ENCODE data around the gene PRICKLE2.

Gene PRICKLE2

GRCh38 chr3:64218746-64219145, 6.5 kb downstream of the PRICKLE2 start:
- DNase-seq = no peak
- ATAC-seq = no peak

DNA sequence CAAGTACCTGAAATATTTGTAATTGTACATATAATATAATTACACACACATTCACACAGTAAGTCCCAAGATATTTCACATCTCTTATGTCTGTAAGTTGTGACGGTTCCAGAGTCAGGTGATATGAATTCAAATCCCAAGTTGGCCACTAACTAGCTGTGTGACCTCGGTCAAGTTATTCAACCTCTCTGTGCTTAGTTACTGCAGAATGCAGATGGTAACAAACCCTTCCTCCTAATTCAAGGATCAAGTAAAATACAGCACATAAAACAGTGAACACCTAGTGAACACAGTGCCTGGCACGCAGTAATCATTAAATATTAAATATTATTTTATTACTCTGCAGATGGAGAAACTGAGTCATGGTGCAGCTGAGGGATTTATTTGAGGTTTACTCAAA, 6.9 kb downstream of the PRICKLE2 start:
- ATAC-seq (no peak), DNase-seq (no peak)

- DNase-seq (no peak), ATAC-seq (no peak)
Observed at GRCh38 chr3:64216274-64217147, 8.8 kb downstream of the PRICKLE2 start.

DNA sequence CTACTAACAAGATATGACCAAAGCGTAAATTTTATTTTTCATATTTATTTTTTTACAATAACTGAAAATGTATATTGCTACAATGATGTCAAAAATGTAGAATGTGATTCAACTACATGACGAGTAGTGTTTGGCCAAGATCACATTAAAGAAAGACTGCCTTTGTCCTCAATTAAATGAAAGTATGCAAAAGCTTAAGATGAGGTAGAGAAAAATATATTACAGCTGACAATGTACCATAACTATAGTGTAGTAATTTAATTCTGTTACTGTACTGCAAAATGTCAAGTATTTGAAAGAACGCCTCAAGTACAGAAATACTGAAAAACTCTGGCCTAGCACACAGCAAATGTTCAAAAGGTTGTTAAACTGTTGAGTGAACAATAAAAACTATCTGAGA, 9.7 kb downstream of the PRICKLE2 start:
- ATAC-seq (no peak), DNase-seq (no peak)

DNA sequence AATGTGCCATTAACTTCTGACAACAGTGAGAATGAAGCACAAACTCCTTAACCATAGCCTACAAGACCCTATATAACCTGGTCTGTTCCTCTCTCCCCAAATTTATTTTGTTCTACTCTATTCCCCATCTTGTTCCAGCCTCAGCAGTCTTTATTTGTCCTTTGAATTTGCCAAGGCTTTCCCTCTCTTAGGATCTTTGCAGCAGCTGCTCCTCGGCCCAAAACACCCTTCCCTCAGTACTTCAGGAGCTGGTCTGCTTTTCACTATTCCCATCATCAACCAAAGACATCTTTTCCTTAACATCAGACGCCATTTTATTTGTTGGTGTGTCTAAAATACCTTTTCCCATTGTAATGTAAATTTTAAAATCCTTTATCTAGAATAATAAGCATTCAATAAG, 10.2 kb downstream of the PRICKLE2 start:
- ATAC-seq = no peak

GRCh38 chr3:64214381-64215018, 10.8 kb downstream of the PRICKLE2 start:
- ATAC-seq (no peak), DNase-seq (no peak)

More for the DNA sequence above, 10.2 kb downstream of the PRICKLE2 start:
- DNase-seq = no peak

DNA sequence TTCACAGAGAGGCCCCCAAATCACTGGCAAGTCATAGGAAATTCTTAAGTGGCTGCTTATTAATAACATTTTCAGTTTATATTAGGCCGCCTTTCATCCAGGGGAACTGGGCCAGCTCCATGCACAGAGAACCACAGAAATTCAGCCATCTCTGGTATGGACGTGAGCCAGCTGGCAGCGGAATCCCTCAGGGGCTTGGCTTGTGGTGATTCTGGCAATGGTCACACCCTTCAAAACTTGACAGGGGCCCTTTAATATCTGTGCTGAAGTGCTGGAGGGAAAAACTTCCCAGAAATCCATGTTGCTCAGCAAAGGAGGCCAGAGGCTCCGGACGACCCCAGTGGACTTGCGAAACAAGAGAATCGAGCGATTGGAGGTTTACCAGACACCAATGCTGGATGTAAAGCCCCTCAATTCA, 11.3 kb downstream of the PRICKLE2 start:
- DNase-seq (no peak), ATAC-seq (no peak)

GRCh38 chr3:64213224-64213878, 11.9 kb downstream of the PRICKLE2 start:
- ATAC-seq (no peak), DNase-seq (no peak)

DNA sequence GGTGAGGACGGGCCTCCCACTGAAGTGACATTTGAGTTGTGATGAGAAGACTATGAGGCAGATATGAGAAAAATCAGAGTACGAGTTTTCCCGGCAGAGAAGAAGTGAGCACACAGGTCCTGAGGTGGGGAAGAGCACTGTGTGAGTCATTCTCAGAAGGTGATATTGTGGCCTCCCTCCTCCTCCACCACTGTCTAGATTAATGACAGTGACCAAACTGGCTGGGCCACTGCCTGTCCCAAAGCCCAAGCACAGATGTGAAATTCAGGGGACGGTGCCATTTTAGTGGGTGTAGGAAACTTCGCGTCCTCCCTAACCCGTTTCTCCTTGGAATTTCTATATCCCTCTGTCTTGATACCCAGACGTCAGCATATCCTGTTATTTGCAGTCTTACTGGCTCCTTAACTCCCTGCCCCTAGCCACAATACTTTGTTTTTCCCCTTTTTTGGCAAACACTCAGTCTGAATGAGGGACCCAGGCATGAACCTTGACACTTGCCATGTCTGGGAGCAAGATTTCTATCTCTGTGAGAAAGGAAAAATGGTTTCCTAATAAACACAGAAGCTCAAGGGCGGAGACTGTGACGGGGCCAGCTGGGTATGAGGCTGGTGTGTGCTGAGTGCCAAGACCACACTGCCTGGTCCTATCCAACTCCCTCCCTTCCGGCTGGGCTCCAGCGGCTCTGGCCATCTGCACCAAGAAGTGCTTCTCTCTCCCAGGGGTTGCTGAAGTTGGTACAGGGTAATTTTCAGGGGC, 15.2 kb downstream of the PRICKLE2 start:
- ATAC-seq (no peak), DNase-seq (no peak)

GRCh38 chr3:64207289-64208080, 17.8 kb downstream of the PRICKLE2 start:
- no peak for DNase-seq
- no peak for ATAC-seq

- no peak for DNase-seq
- ATAC-seq = no peak
Observed at GRCh38 chr3:64203969-64204908, 21.0 kb downstream of the PRICKLE2 start.

GRCh38 chr3:64203216-64203615, 22.1 kb downstream of the PRICKLE2 start:
- ATAC-seq = no peak

GRCh38 chr3:64199932-64200331, 25.3 kb downstream of the PRICKLE2 start:
- ATAC-seq (no peak), DNase-seq (no peak)

More at GRCh38 chr3:64203216-64203615, 22.1 kb downstream of the PRICKLE2 start:
- no peak for DNase-seq

GRCh38 chr3:64196236-64196929, 28.9 kb downstream of the PRICKLE2 start:
- DNase-seq (no peak), ATAC-seq (no peak)

GRCh38 chr3:64195789-64196188, 29.5 kb downstream of the PRICKLE2 start:
- no peak for DNase-seq
- no peak for ATAC-seq

GRCh38 chr3:64191822-64192221, 33.4 kb downstream of the PRICKLE2 start:
- no peak for ATAC-seq
- no peak for DNase-seq

- DNase-seq (no peak), ATAC-seq (no peak)
Observed at GRCh38 chr3:64190517-64191515, 34.5 kb downstream of the PRICKLE2 start.

- DNase-seq = no peak
- no peak for ATAC-seq
Observed at GRCh38 chr3:64188810-64189560, 36.3 kb downstream of the PRICKLE2 start.

Data from stimulated activated naive CD8-positive, alpha-beta T cell treated with anti-CD3 and anti-CD28 coated beads, Interleukin-15, Interleukin-2, amounts not matched to agents 100 U/mL and 50 U/mL, for 24 hours (primary cell).